AG09319 (cell line): Measurements from ENCODE around the gene NPAS1.
A peak's percentile ranks its signal among the peaks of the same experiment; 100 is the strongest.
"Not testable (repeated sequence)": the region's sequence is repeated elsewhere in the genome, so short reads cannot be mapped to it uniquely, and the experiment has no call there.

Experiments
- DNase-seq: peaks from one replicate; pipeline ENCODE4 v3.0.0-alpha.2; 2010; ENCODE audit warnings: low read depth; ENCODE audit errors: extremely low read depth
- CTCF ChIP-seq: IDR thresholded peaks from 2 replicates; pipeline ENCODE4 v1.5.1; 2011; ENCODE audit warnings: low read depth, mild to moderate bottlenecking, inconsistent platforms, low read length, moderate library complexity

Gene NPAS1

DNA sequence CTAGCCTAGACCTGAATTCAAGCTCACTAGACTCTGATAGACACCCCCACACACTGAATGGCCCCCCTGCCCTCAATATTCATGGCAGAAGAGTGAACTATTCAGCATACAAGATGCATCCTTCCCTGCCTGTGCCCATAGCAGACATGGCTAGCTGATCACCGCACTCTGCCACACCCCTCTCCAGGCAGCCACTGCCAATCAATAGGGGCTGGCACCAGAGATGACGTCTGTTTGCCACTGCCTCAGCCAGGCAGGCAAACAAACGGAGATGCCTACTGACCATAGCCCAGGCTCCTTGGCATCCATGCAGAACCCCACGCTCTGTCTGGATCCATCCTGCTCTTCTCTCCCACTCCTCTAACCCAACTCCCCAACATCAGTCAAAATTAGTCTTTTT lies 13.8 kb upstream of the NPAS1 start:
- no peak for TF ChIP-seq CTCF
- no peak for DNase-seq

GRCh38 chr19:47006496-47006895 lies 13.1 kb upstream of the NPAS1 start:
- TF ChIP-seq CTCF: no peak
- DNase-seq: no peak

DNA sequence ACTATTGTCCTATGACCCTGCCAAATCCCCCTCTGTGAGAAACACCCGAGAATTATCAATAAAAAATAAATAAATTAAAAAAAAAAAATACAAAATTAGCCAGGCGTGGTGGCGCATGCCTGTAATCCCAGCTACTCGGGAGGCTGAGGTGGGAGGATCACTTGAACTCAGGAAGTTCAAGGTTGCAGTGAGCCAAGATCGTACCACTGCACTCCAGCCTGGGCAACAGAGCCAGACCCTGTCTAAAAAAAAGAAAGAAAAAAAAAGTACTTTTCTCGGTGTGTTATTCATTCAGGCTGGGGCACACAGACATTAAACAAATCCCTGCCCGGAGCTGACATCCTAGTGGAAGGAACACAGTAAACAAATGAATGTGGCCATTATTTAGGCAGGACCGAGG lies 9.1 kb upstream of the NPAS1 start:
- DNase-seq: not testable (repeated sequence)

DNA sequence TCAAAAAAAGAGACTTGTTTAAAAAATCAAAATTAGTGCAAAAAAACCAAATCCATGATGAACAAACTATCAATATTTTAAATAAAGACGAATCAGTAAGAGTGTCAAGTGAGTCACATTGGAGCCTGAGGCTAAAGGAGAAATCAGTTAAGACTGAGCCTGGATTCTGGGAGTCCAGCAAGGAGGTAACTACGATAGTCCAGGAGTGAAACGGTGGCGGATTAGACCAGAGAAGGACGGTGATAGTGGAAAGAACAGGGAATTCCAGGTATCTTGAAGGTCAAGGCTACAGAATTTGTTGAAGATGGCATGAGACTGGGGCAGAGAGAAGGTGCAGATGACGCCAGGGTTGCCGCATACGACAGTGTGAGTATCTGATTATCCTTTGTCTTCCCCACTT lies 7.0 kb upstream of the NPAS1 start:
- DNase-seq: no peak
- no peak for TF ChIP-seq CTCF

DNA sequence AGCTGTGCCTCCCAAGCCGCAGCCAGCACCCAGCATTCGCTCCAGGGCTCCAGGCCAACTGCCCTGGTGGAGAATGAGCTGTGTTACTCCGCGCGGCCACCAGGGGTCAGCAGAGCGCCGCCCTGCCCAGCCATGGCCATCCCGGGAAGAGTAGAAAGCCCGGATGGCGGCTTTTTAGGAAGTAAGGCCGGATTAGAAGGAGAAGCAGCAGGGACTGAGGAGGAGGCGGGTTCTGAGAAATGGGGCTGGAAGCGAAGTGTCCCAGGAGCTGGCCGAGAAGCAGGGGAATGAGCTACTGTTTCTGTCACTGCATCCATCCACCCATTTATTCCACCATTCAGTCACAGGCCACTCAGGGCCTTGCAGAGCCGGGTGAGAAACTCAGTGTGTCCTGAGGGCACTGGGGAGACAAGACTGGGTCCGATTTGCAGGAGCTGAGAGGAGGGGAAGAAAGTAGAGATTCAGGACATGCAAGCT lies 6.6 kb upstream of the NPAS1 start:
- peak; percentile 96 for TF ChIP-seq CTCF
- DNase-seq: peak; percentile 30

GRCh38 chr19:47018923-47019322 lies 714 bp upstream of the NPAS1 start:
- no peak for TF ChIP-seq CTCF
- DNase-seq: no peak

DNA sequence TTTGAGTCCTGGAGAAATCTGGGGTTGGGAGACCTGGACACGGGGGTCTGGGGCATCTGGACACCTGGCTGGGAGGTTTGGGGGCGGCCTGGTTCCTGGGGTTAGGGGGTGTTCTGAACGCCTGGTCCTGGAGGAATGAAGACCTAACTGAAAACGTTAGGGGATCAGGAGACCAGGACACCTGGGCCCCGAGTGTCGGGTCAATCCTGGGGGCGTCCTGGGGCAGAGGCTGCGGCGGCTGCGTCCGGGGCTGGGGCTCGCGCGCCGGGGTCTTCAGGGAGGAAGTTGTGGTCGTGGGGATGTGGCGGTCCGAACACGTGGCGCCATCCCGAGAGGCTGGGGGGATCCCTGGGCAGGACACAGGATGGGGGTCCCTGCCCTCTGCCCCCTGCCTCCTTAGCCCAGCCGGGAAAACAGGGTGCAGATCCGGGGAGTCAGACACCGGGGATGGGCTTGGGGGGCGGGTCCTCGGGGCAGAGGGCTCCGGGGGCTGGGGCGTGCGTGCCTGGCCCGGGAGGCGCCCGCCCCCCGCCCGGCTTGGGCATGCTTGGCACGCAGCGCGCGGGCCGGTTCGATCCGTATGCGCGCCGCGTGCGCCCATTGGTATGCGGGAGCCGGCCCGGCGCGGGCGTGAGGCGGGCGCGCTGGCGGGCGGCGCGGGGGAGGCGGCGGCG lies 632 bp downstream of the NPAS1 start:
- no peak for TF ChIP-seq CTCF
- DNase-seq: no peak

GRCh38 chr19:47020992-47021496 lies 1.4 kb downstream of the NPAS1 start:
- TF ChIP-seq CTCF: no peak

More at GRCh38 chr19:47020992-47021496, 1.4 kb downstream of the NPAS1 start:
- no peak for DNase-seq
